PC-3 (cell line): ENCODE data around the gene WNT8A. TPM values are rescaled to one million over a fixed set of nuclear protein-coding genes. Genes with fewer than 3 reads are reported as not detected.
"Not testable (repeated sequence)": the region's sequence is repeated elsewhere in the genome, so short reads cannot be mapped to it uniquely, and the experiment has no call there.

ENCODE experiments used
- ATAC-seq: fragments of 200-7000 bp; cut with Tn5 transposase; 2 replicates; pipeline ENCODE4 v1.9.1; 2020; ENCODE audit warnings: mild to moderate bottlenecking, moderate library complexity
- BruUV-seq: library from RNA; stranded (reverse); fragments of 400-500 nt; replicated peaks from 2 replicates; lab custom pipeline; 2021; lab: Mats Ljungman, UMichigan
- CTCF ChIA-PET: fragments of 300-600 bp; sonication (Branson Sonifier 250); formaldehyde crosslinking; loops from one replicate; lab custom pipeline; 2022; ENCODE audit warnings: antibody characterized with exemption; lab: Charles Lee
- POLR2A ChIA-PET: fragments of 300-600 bp; sonication (Branson Sonifier 250); formaldehyde crosslinking; loops from one replicate; lab custom pipeline; 2022; ENCODE audit warnings: antibody characterized with exemption; ENCODE audit not compliant: unreplicated experiment; lab: Charles Lee
- DNase-seq: peaks from one replicate; pipeline ENCODE4 v3.0.0-alpha.2; 2015
- H2AFZ ChIP-seq: fragments of 300-600 bp; sonication (generic); 2 replicates; pipeline ENCODE4 v1.6.0; 2016; ENCODE audit warnings: antibody characterized with exemption, low read length
- H3F3A ChIP-seq: fragments of 300-600 bp; sonication (generic); one replicate; pipeline ENCODE4 v1.6.0; 2017; ENCODE audit warnings: antibody characterized with exemption, low read length, control low read depth, mild to moderate bottlenecking; ENCODE audit not compliant: unreplicated experiment
- H3K27ac ChIP-seq: fragments of 300-600 bp; sonication (generic); 2 replicates; pipeline ENCODE4 v1.5.1; 2016; ENCODE audit warnings: mild to moderate bottlenecking, low read length
- H3K27me3 ChIP-seq: fragments of 300-600 bp; sonication (generic); 2 replicates; pipeline ENCODE4 v1.6.1; 2016; ENCODE audit warnings: low read length, mixed read lengths
- H3K36me3 ChIP-seq: fragments of 300-600 bp; sonication (generic); 2 replicates; pipeline ENCODE4 v1.6.1; 2016; ENCODE audit warnings: low read depth, mixed run types, low read length, mixed read lengths
- H3K4me1 ChIP-seq: fragments of 300-600 bp; sonication (generic); 2 replicates; pipeline ENCODE4 v1.5.1; 2016; ENCODE audit warnings: low read length; ENCODE audit not compliant: insufficient read depth
- H3K4me2 ChIP-seq: fragments of 300-600 bp; sonication (generic); 2 replicates; pipeline ENCODE4 v1.6.0; 2016; ENCODE audit warnings: low read length
- H3K4me3 ChIP-seq: fragments of 300-600 bp; sonication (generic); 2 replicates; pipeline ENCODE4 v1.5.1; 2016; ENCODE audit warnings: mild to moderate bottlenecking, low read length, mixed read lengths
- H3K79me2 ChIP-seq: fragments of 300-600 bp; sonication (generic); 2 replicates; pipeline ENCODE4 v1.6.1; 2017; ENCODE audit warnings: low read length, mixed read lengths
- H3K9ac ChIP-seq: fragments of 300-600 bp; sonication (generic); 2 replicates; pipeline ENCODE4 v1.6.0; 2016; ENCODE audit warnings: mild to moderate bottlenecking, low read length
- H3K9me2 ChIP-seq: fragments of 300-600 bp; sonication (generic); replicated peaks from 2 replicates; pipeline ENCODE4 v1.6.1; 2016; ENCODE audit warnings: mixed run types, low read length, mixed read lengths
- H3K9me3 ChIP-seq: fragments of 300-600 bp; sonication (generic); 2 replicates; pipeline ENCODE4 v1.6.1; 2016; ENCODE audit warnings: low read length, mixed read lengths
- H4K20me1 ChIP-seq: fragments of 300-600 bp; sonication (generic); 2 replicates; pipeline ENCODE4 v1.6.1; 2016; ENCODE audit warnings: low read length, mixed read lengths
- EZH2 ChIP-seq: fragments of 300-600 bp; sonication (generic); IDR thresholded peaks from one replicate; pipeline ENCODE4 v1.6.1; 2017; ENCODE audit warnings: antibody characterized with exemption, mild to moderate bottlenecking, low read length; ENCODE audit not compliant: unreplicated experiment
- EZH2phosphoT487 ChIP-seq: fragments of 300-600 bp; sonication (generic); IDR thresholded peaks from 2 replicates; pipeline ENCODE4 v1.6.1; 2018; ENCODE audit warnings: mild to moderate bottlenecking, antibody characterized with exemption, low read length, borderline replicate concordance
- intact Hi-C: fragments of 100-400 bp; cut with micrococcal nuclease; formaldehyde crosslinking; loops from 2 replicates; pipeline ENCODE4 v1.9.0; 2023
- total RNA-seq: library from RNA; depleted of rRNA; stranded (reverse); fragments of >200 nt; gene quantifications from 2 replicates; pipeline ENCODE4 v1.2.3, GENCODE V29; 2014
- TF ChIP-seq, protein P1 (sequence below): fragments of 300-600 bp; sonication (generic); conservative IDR thresholded peaks from 2 replicates; pipeline ENCODE4 v1.5.1; 2017; ENCODE audit warnings: antibody characterized with exemption, low read depth, mild to moderate bottlenecking, low read length

Gene WNT8A
- total RNA-seq, 1 experiment from 2014 or later, result not detected

DNA sequence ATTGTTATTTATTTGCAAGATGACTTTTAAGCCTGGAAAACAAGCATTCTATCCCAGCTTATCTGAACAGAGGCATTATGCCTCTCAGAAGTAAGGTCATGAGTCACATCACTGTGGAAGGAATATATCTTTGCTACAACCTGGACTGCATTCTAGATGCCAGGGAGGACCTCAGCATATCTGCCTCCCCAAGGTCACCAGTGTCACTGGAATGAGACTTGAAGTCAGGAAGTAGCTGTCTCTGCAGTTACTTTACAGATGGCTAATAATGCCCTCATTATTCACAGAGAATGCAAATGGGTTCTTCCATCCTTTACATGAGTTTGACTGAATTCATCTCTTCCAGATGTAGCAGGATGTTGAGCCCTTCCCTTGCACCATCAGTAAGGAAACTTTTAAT is 46.6 kb upstream of the WNT8A start:
- intact Hi-C loops, result loop anchor here (2.0 to 5.0 kb wide), 2 partner anchors 40 to 95 kb away; no protein-coding TSS in a partner anchor

GRCh38 chr5:138037907-138038633 is 45.8 kb upstream of the WNT8A start:
- H3K9ac ChIP-seq, result no peak overlapping the region
- no peak overlapping the region for H3K4me2 ChIP-seq
- no peak overlapping the region for H3K4me3 ChIP-seq
- DNase-seq, result no peak
- H3K27me3 ChIP-seq, result no peaks in the 10 kb centered on the region
- no peaks in the 10 kb centered on the region for H3F3A ChIP-seq
- no TSS peak for BruUV-seq
- no peaks in the 10 kb centered on the region for H4K20me1 ChIP-seq
- TF ChIP-seq EZH2 (no peak), EZH2phosphoT487 (no peak)
- TF ChIP-seq, protein P1, sequence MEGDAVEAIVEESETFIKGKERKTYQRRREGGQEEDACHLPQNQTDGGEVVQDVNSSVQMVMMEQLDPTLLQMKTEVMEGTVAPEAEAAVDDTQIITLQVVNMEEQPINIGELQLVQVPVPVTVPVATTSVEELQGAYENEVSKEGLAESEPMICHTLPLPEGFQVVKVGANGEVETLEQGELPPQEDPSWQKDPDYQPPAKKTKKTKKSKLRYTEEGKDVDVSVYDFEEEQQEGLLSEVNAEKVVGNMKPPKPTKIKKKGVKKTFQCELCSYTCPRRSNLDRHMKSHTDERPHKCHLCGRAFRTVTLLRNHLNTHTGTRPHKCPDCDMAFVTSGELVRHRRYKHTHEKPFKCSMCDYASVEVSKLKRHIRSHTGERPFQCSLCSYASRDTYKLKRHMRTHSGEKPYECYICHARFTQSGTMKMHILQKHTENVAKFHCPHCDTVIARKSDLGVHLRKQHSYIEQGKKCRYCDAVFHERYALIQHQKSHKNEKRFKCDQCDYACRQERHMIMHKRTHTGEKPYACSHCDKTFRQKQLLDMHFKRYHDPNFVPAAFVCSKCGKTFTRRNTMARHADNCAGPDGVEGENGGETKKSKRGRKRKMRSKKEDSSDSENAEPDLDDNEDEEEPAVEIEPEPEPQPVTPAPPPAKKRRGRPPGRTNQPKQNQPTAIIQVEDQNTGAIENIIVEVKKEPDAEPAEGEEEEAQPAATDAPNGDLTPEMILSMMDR, result no peak
- no peak overlapping the region for H3K27ac ChIP-seq
- H3K79me2 ChIP-seq, result no peaks in the 10 kb centered on the region
- H3K36me3 ChIP-seq, result no peaks in the 10 kb centered on the region; the same call in 1 of the 2 replicates
- ATAC-seq, result no peak
- peaks cover 8% of the 10 kb centered on the region for H3K4me1 ChIP-seq
- no peaks in the 10 kb centered on the region for H3K9me3 ChIP-seq
- ChIA-PET CTCF (no interaction called here), POLR2A (no interaction called here)
- no peak overlapping the region for H2AFZ ChIP-seq
- intact Hi-C loops, result loop anchor here (2.0 to 5.0 kb wide), 2 partner anchors 39 to 94 kb away; no protein-coding TSS in a partner anchor
- H3K9me2 ChIP-seq, result no peaks in the 10 kb centered on the region

More for the DNA sequence above, 46.6 kb upstream of the WNT8A start:
- H3K9me3 ChIP-seq, result no peaks in the 10 kb centered on the region
- H3K9me2 ChIP-seq, result no peaks in the 10 kb centered on the region
- H3K27ac ChIP-seq, result no peak overlapping the region
- no TSS peak for BruUV-seq
- H3K9ac ChIP-seq, result no peak overlapping the region
- H3K4me3 ChIP-seq, result no peak overlapping the region
- no peaks in the 10 kb centered on the region for H4K20me1 ChIP-seq
- TF ChIP-seq EZH2phosphoT487 (no peak), EZH2 (no peak)
- ChIA-PET CTCF (interaction anchor here (1.8 kb wide), 1 partner anchor 32 kb away, joined by 10 read pairs; no protein-coding TSS in a partner anchor), POLR2A (no interaction called here)
- H3F3A ChIP-seq, result no peaks in the 10 kb centered on the region
- DNase-seq (no peak), ATAC-seq (no peak)
- peaks cover 8% of the 10 kb centered on the region for H3K4me1 ChIP-seq
- H3K27me3 ChIP-seq, result no peaks in the 10 kb centered on the region
- no peak overlapping the region for H3K4me2 ChIP-seq
- no peaks in the 10 kb centered on the region; the same call in 1 of the 2 replicates for H3K36me3 ChIP-seq
- H2AFZ ChIP-seq, result no peak overlapping the region
- peaks cover 5% of the 10 kb centered on the region for H3K79me2 ChIP-seq

DNA sequence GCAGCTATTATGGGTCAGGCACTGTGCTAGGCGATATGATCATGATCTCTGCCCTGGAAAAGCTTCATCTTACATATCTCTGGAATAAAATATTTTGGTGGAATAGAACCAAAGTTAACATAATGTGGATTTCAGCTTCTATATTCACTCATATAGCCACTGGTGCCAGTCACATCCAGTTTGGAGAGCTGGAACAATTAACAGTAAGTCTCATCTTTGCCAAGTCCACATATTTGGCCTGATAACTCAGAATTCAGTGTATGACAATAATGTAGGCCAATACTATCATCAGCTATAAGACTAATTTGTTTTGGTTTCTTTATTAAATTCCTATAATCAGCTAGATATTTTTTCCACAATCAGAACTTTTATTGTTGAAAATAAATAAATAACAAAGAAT is 45.0 kb upstream of the WNT8A start:
- H3K79me2 ChIP-seq, result no peaks in the 10 kb centered on the region
- TF ChIP-seq, protein P1, result no peak
- TF ChIP-seq EZH2 (no peak), EZH2phosphoT487 (no peak)
- H2AFZ ChIP-seq, result no peak overlapping the region
- ChIA-PET POLR2A (no interaction called here), CTCF (no interaction called here)
- H3K9me2 ChIP-seq, result no peaks in the 10 kb centered on the region
- peaks cover 4% of the 10 kb centered on the region for H3K4me1 ChIP-seq
- no peaks in the 10 kb centered on the region for H3F3A ChIP-seq
- H3K9me3 ChIP-seq, result no peaks in the 10 kb centered on the region
- no peak overlapping the region for H3K27ac ChIP-seq
- no peaks in the 10 kb centered on the region for H3K27me3 ChIP-seq
- no peak for DNase-seq
- H4K20me1 ChIP-seq, result no peaks in the 10 kb centered on the region
- H3K4me2 ChIP-seq, result no peak overlapping the region
- H3K36me3 ChIP-seq, result no peaks in the 10 kb centered on the region; the same call in 1 of the 2 replicates
- no peak overlapping the region for H3K4me3 ChIP-seq
- BruUV-seq, result no TSS peak
- intact Hi-C loops, result loop anchor here (5.0 kb wide), 1 partner anchor 93 kb away; no protein-coding TSS in a partner anchor
- no peak for ATAC-seq
- no peak overlapping the region for H3K9ac ChIP-seq

DNA sequence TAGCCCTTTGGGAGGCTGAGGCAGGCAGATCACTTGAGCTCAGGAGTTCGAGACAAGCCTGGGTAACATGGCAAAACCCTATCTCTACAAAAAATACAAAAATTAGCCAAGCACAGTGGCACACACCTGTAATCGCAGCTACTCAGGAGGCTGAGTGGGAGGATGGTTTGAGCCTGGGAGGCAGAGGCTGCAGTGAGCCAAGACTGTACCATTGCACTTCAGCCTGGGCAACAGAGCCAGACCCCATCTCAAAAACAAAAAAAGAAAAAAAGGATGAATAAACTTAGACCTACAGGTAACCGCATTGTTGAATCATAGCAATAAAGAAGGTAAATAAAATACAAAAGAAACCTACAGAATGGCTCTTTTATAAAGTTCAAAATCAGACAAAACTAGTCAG is 38.5 kb upstream of the WNT8A start:
- H2AFZ ChIP-seq, H4K20me1 ChIP-seq, H3K79me2 ChIP-seq, H3K9me3 ChIP-seq, DNase-seq, H3K36me3 ChIP-seq, H3K27me3 ChIP-seq, BruUV-seq, H3K4me2 ChIP-seq, H3K4me3 ChIP-seq, intact Hi-C loops, ATAC-seq, POLR2A ChIA-PET, H3F3A ChIP-seq, H3K27ac ChIP-seq, H3K9me2 ChIP-seq, CTCF ChIA-PET, H3K9ac ChIP-seq, H3K4me1 ChIP-seq: not testable (repeated sequence)
